Fibroblast of lung (primary cell): ENCODE results near the gene ZBTB8A. TPM values are rescaled to one million over a fixed set of nuclear protein-coding genes. Genes with fewer than 3 reads are reported as not detected.
A peak's percentile ranks its signal among the peaks of the same experiment; 100 is the strongest.

ENCODE experiments used
- DNase-seq, 2 donors: peaks; one replicate each; pipeline versions ENCODE4 v3.0.0 to v3.0.0-alpha.2; 2010; ENCODE audit warnings: low read depth in 2 of 2
- H2AFZ ChIP-seq: 2 replicates; pipeline ENCODE4 v1.5.1; 2012; ENCODE audit warnings: low read length, control low read depth, inconsistent platforms
- H3K27ac ChIP-seq: 2 replicates; pipeline ENCODE4 v1.5.1; 2011; ENCODE audit warnings: low read length, control low read depth; ENCODE audit not compliant: insufficient read depth
- H3K27me3 ChIP-seq: 2 replicates; pipeline ENCODE4 v1.5.1; 2011; ENCODE audit warnings: mild to moderate bottlenecking, low read length; ENCODE audit not compliant: control insufficient read depth, insufficient read depth
- H3K36me3 ChIP-seq: 2 replicates; pipeline ENCODE4 v1.5.1; 2011; ENCODE audit warnings: low read length; ENCODE audit not compliant: control insufficient read depth, insufficient read depth
- H3K4me1 ChIP-seq: 2 replicates; pipeline ENCODE4 v1.5.1; 2011; ENCODE audit warnings: low read length; ENCODE audit not compliant: control insufficient read depth, insufficient read depth; ENCODE audit errors: extremely low read depth
- H3K4me2 ChIP-seq: 2 replicates; pipeline ENCODE4 v1.5.1; 2011; ENCODE audit warnings: low read length, control low read depth; ENCODE audit not compliant: insufficient read depth; ENCODE audit errors: extremely low read depth
- H3K4me3 ChIP-seq, 4 experiments: fragments of 200-600 bp in 1 of 4; sonication (generic) in 1 of 4; replicated peaks in 1 of 4; 2 replicates each; pipeline ENCODE4 v1.5.1; 2011 to 2016; ENCODE audit warnings: low read length in 4 of 4, low read depth in 3 of 4, mild to moderate bottlenecking in 3 of 4, control low read depth in 2 of 4, inconsistent platforms in 1 of 4, mixed read lengths in 1 of 4; ENCODE audit not compliant: insufficient read depth in 1 of 4; ENCODE audit errors: control extremely low read depth in 1 of 4
- H3K79me2 ChIP-seq: 2 replicates; pipeline ENCODE4 v1.5.1; 2012; ENCODE audit warnings: mild to moderate bottlenecking, low read length, inconsistent platforms; ENCODE audit not compliant: control insufficient read depth, insufficient read depth
- H3K9ac ChIP-seq: 2 replicates; pipeline ENCODE4 v1.5.1; 2011; ENCODE audit warnings: mild to moderate bottlenecking, low read length, control low read depth; ENCODE audit not compliant: insufficient read depth
- H3K9me3 ChIP-seq: 2 replicates; pipeline ENCODE4 v1.5.1; 2012; ENCODE audit warnings: low read depth, low read length; ENCODE audit not compliant: control insufficient read depth, insufficient read depth
- H4K20me1 ChIP-seq: 2 replicates; pipeline ENCODE4 v1.5.1; 2011; ENCODE audit warnings: low read length; ENCODE audit not compliant: control insufficient read depth, insufficient read depth; ENCODE audit errors: extremely low read depth
- EZH2 ChIP-seq: IDR thresholded peaks from 2 replicates; pipeline ENCODE4 v1.5.1; 2012; ENCODE audit warnings: low read length, control low read depth, mild to moderate bottlenecking; ENCODE audit errors: missing control alignments
- polyA plus RNA-seq, 2 donors: library from polyadenylated mRNA; depleted of rRNA in 1 of 2; stranded (reverse) in 1 of 2; unstranded in 1 of 2; fragments of >200 nt; gene quantifications; 2 replicates each; pipeline ENCODE4 v1.2.1, GENCODE V29; 2011 to 2012; ENCODE audit warnings: missing spikeins in 1 of 2
- total RNA-seq: library from RNA; depleted of rRNA; stranded (reverse); fragments of >200 nt; gene quantifications from 2 replicates; pipeline ENCODE4 v1.2.1, GENCODE V29; 2014
- TF ChIP-seq, protein P1 (sequence below), 2 donors: IDR thresholded peaks in 1 of 2; conservative IDR thresholded peaks in 1 of 2; 1 replicate in 1 of 2; 2 replicates in 1 of 2; pipeline ENCODE4 v1.5.1; 2011 to 2012; ENCODE audit warnings: low read length in 2 of 2, control low read depth in 1 of 2, inconsistent platforms in 1 of 2, low read depth in 1 of 2, mild to moderate bottlenecking in 1 of 2

The ZBTB8A gene
- total and polyA plus RNA-seq, 2 donors (not counting 1 experiment from before 2014, with no cell fraction given) = 5.9 to 6.9 TPM

DNA sequence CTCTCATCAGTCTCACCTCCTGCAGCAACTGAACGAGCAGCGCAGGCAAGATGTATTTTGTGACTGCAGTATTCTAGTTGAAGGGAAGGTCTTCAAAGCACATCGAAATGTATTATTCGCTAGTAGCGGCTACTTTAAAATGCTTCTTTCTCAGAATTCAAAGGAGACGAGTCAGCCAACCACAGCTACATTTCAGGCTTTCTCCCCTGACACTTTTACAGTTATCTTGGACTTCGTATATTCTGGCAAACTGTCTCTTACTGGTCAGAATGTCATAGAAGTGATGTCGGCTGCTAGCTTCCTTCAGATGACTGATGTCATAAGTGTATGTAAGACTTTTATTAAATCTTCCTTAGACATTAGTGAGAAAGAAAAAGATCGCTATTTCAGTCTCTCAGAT is 53.7 kb downstream of the ZBTB8A start:
- no peak overlapping the region for H3K27ac ChIP-seq
- no peak overlapping the region for H3K9ac ChIP-seq
- no peaks in the 10 kb centered on the region for H3K4me1 ChIP-seq
- H3K9me3 ChIP-seq = no peaks in the 10 kb centered on the region
- peak; percentile 17 to 48 for DNase-seq
- TF ChIP-seq, protein P1, sequence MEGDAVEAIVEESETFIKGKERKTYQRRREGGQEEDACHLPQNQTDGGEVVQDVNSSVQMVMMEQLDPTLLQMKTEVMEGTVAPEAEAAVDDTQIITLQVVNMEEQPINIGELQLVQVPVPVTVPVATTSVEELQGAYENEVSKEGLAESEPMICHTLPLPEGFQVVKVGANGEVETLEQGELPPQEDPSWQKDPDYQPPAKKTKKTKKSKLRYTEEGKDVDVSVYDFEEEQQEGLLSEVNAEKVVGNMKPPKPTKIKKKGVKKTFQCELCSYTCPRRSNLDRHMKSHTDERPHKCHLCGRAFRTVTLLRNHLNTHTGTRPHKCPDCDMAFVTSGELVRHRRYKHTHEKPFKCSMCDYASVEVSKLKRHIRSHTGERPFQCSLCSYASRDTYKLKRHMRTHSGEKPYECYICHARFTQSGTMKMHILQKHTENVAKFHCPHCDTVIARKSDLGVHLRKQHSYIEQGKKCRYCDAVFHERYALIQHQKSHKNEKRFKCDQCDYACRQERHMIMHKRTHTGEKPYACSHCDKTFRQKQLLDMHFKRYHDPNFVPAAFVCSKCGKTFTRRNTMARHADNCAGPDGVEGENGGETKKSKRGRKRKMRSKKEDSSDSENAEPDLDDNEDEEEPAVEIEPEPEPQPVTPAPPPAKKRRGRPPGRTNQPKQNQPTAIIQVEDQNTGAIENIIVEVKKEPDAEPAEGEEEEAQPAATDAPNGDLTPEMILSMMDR (conservative IDR thresholded peaks at IDR 0.05 in 1 of 2, IDR thresholded peaks at IDR 0.05 in 1 of 2; ENCODE audit: low read depth in 1 of 2, low read length in 2 of 2) = no peak
- TF ChIP-seq EZH2 = no peak
- H3K4me2 ChIP-seq = no peak overlapping the region
- H4K20me1 ChIP-seq = no peaks in the 10 kb centered on the region
- no peak overlapping the region for H3K4me3 ChIP-seq
- no peaks in the 10 kb centered on the region for H3K36me3 ChIP-seq
- H3K79me2 ChIP-seq = no peaks in the 10 kb centered on the region
- H2AFZ ChIP-seq = no peak overlapping the region
- H3K27me3 ChIP-seq = no peaks in the 10 kb centered on the region

DNA sequence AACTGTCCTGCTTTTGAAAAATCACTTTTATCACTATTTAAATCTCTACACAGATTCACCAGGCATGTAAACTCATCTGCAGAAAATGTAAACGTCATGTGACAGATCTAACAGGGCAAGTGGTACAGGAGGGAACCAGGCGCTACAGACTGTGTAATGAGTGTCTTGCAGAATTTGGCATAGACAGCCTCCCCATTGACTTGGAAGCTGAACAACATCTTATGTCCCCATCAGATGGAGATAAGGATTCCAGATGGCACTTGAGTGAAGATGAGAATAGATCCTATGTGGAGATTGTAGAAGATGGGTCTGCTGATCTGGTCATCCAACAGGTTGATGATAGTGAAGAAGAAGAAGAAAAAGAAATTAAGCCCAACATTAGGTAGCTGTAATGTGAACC is 60.8 kb downstream of the ZBTB8A start:
- DNase-seq = no peak
- TF ChIP-seq, protein P1 (conservative IDR thresholded peaks at IDR 0.05 in 1 of 2, IDR thresholded peaks at IDR 0.05 in 1 of 2; ENCODE audit: low read depth in 1 of 2, low read length in 2 of 2) = no peak
- TF ChIP-seq EZH2 = no peak

DNA sequence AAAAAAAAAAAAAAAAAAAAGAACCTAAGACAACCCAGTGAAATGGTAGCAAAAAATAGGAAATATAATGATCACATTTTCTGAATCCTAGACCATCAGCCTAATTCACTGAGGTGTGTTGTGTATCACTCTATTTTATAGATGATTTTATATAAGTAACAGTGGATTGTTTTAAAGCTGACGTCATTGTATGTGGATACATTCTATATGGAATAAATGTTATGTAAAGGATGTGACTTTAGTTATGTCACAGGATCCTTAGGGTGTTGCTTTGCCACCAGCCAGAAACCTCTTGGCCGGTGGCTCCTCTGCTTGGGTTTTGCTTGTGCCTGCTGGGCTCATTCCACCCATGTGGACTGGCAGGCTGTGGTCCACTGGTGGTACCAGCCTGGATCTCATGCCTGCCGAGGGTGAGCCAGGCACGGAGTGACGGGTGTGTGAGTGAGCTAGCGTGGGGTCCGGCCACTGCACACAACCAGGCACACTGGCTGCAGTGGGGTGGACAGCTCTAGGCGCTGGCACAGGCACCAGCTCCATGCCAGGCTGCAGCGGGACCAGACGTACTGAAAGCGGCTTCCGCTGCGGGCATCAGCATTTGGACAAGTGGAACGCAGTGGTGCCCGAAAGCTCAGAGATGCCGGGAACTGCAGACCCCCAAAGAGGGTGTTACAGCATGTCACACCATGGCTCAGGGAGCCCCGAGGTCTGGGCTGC is 66.6 kb downstream of the ZBTB8A start:
- Histone ChIP-seq H4K20me1 (no peaks in the 10 kb centered on the region), H3K4me1 (no peaks in the 10 kb centered on the region), H3K4me2 (no peak overlapping the region), H3K9me3 (no peaks in the 10 kb centered on the region), H3K27ac (no peak overlapping the region), H3K27me3 (no peaks in the 10 kb centered on the region), H3K9ac (no peak overlapping the region), H3K36me3 (peaks cover 2% of the 10 kb centered on the region), H2AFZ (no peak overlapping the region), H3K4me3 (no peak overlapping the region), H3K79me2 (no peaks in the 10 kb centered on the region)
- TF ChIP-seq EZH2 = no peak
- TF ChIP-seq, protein P1 (conservative IDR thresholded peaks at IDR 0.05 in 1 of 2, IDR thresholded peaks at IDR 0.05 in 1 of 2; ENCODE audit: low read depth in 1 of 2, low read length in 2 of 2) = no peak
- DNase-seq = no peak

More for the DNA sequence above, 60.8 kb downstream of the ZBTB8A start:
- no peaks in the 10 kb centered on the region for H3K27me3 ChIP-seq
- no peaks in the 10 kb centered on the region for H3K9me3 ChIP-seq
- no peak overlapping the region for H2AFZ ChIP-seq
- no peak overlapping the region for H3K27ac ChIP-seq
- no peak overlapping the region for H3K9ac ChIP-seq
- H3K36me3 ChIP-seq = no peaks in the 10 kb centered on the region
- H4K20me1 ChIP-seq = no peaks in the 10 kb centered on the region
- H3K79me2 ChIP-seq = no peaks in the 10 kb centered on the region
- H3K4me1 ChIP-seq = no peaks in the 10 kb centered on the region
- no peak overlapping the region for H3K4me3 ChIP-seq
- H3K4me2 ChIP-seq = no peak overlapping the region
